HepG2 (cell line): ENCODE results near the gene DPP6. TPM values are rescaled to one million over a fixed set of nuclear protein-coding genes. Genes with fewer than 3 reads are reported as not detected.

Source experiments
- ATAC-seq: fragments of 200-7000 bp; cut with Tn5 transposase; 3 replicates; pipeline ENCODE4 v1.9.1; 2020; ENCODE audit warnings: mild to moderate bottlenecking, moderate library complexity
- BruUV-seq: library from RNA; stranded (reverse); fragments of 400-500 nt; replicated peaks from 2 replicates; lab custom pipeline; 2021; lab: Mats Ljungman, UMichigan
- CTCF ChIA-PET: fragments of 300-600 bp; formaldehyde crosslinking; extraction: SDS; loops from one replicate; lab custom pipeline; 2021; ENCODE audit warnings: low total read pairs, inconsistent platforms, low intra/inter-chr PET ratio; lab: Yijun Ruan, JAX
- POLR2A ChIA-PET: fragments of 350-600 bp; sonication (Branson Sonifier 250); formaldehyde crosslinking; loops from one replicate; lab custom pipeline; 2020; ENCODE audit warnings: antibody characterized with exemption, inconsistent platforms; lab: Yijun Ruan, JAX
- DNase-seq: peaks from one replicate; pipeline ENCODE4 v3.0.0-alpha.2; 2015; ENCODE audit warnings: low spot score
- FAIRE-seq: peaks from 3 replicates; lab custom pipeline; 2011; peaks lifted over from hg19 to GRCh38; lab: Jason Lieb, UNC
- H2AFZ ChIP-seq: one replicate; pipeline ENCODE4 v1.6.1; 2011; ENCODE audit warnings: low read length, inconsistent platforms
- H3K27ac ChIP-seq: fragments of 300-600 bp; 3 replicates; pipeline ENCODE4 v1.8.0; 2011; ENCODE audit warnings: mixed run types, mild to moderate bottlenecking, mixed read lengths, low read length, inconsistent platforms; ENCODE audit not compliant: insufficient read depth; ENCODE audit errors: extremely low read length
- H3K27me3 ChIP-seq, 2 experiments: fragments of 200-600 bp in 1 of 2; 2 replicates in 1 of 2; 3 replicates in 1 of 2; pipeline versions ENCODE4 v1.6.0 to v1.8.0; 2011; ENCODE audit warnings: low read length in 2 of 2, mild to moderate bottlenecking in 2 of 2, moderate library complexity in 2 of 2, inconsistent platforms in 1 of 2; ENCODE audit not compliant: insufficient read depth in 2 of 2, control insufficient read depth in 1 of 2
- H3K36me3 ChIP-seq, 2 experiments: fragments of 200-600 bp in 1 of 2; replicated peaks in 1 of 2; 2 replicates in 1 of 2; 3 replicates in 1 of 2; pipeline versions ENCODE4 v1.5.1 to v1.8.0; 2011; ENCODE audit warnings: low read length in 2 of 2, inconsistent platforms in 1 of 2; ENCODE audit not compliant: insufficient read depth in 2 of 2, control insufficient read depth in 1 of 2
- H3K4me1 ChIP-seq: 2 replicates; pipeline ENCODE4 v1.5.1; 2012; ENCODE audit warnings: low read length, inconsistent platforms; ENCODE audit not compliant: insufficient read depth
- H3K4me2 ChIP-seq: 2 replicates; pipeline ENCODE4 v1.6.0; 2011; ENCODE audit warnings: low read depth, low read length, inconsistent platforms
- H3K4me3 ChIP-seq, 3 experiments: fragments of 200-600 bp in 1 of 3; sonication (generic), shearing (Covaris generic) in 1 of 3; replicated peaks in 1 of 3; 2 replicates each; pipeline ENCODE4 v1.5.1; 2011 to 2016; ENCODE audit warnings: low read length in 3 of 3, inconsistent platforms in 2 of 3, low read depth in 2 of 3, mild to moderate bottlenecking in 2 of 3, control low read depth in 1 of 3, mixed read lengths in 1 of 3; ENCODE audit not compliant: insufficient read depth in 1 of 3
- H3K79me2 ChIP-seq: one replicate; pipeline ENCODE4 v1.6.1; 2011; ENCODE audit warnings: low read length, inconsistent platforms; ENCODE audit not compliant: insufficient read depth
- H3K9ac ChIP-seq: 2 replicates; pipeline ENCODE4 v1.6.0; 2011; ENCODE audit warnings: mild to moderate bottlenecking, low read depth, low read length, inconsistent platforms; ENCODE audit not compliant: insufficient read depth
- H3K9me3 ChIP-seq: 2 replicates; pipeline ENCODE4 v1.5.1; 2012; ENCODE audit warnings: mild to moderate bottlenecking, low read length
- H4K20me1 ChIP-seq: 2 replicates; pipeline ENCODE4 v1.6.0; 2011; ENCODE audit warnings: inconsistent platforms, mild to moderate bottlenecking, low read length, moderate library complexity; ENCODE audit not compliant: insufficient read depth
- ETV5 ChIP-seq: IDR thresholded peaks from 2 replicates; pipeline ENCODE4 v1.6.1; 2018; ENCODE audit warnings: missing biosample characterization, missing genetic modification reagents, inconsistent platforms, borderline replicate concordance
- HBP1 ChIP-seq: IDR thresholded peaks from 2 replicates; pipeline ENCODE4 v1.6.1; 2016; ENCODE audit warnings: low read depth, control low read depth
- HDAC6 ChIP-seq: fragments of 200-600 bp; sonication (generic); IDR thresholded peaks from 2 replicates; pipeline ENCODE4 v1.7.0; 2017; ENCODE audit warnings: mild to moderate bottlenecking, antibody characterized with exemption, low read length, low read depth
- HNF1A ChIP-seq, 2 experiments: sonication (generic) in 1 of 2; formaldehyde crosslinking in 1 of 2; IDR thresholded peaks; 2 replicates each; pipeline versions ENCODE4 v1.4.0 to v1.6.1; 2016 to 2020; ENCODE audit warnings: borderline replicate concordance in 1 of 2, low read depth in 1 of 2, mild to moderate bottlenecking in 1 of 2, missing genetic modification reagents in 1 of 2
- KMT2B ChIP-seq: IDR thresholded peaks from 2 replicates; pipeline ENCODE4 v1.6.1; 2016; ENCODE audit warnings: missing genetic modification reagents, missing compliant biosample characterization
- NCOA2 ChIP-seq: sonication (generic); formaldehyde crosslinking; IDR thresholded peaks from 2 replicates; pipeline ENCODE4 v1.8.0; 2022; ENCODE audit warnings: inconsistent platforms
- PRPF4 ChIP-seq: fragments of 200-400 bp; formaldehyde crosslinking; IDR thresholded peaks from 2 replicates; pipeline ENCODE4 v1.6.1; 2016; ENCODE audit warnings: low read length, low read depth; ENCODE audit not compliant: poor library complexity, severe bottlenecking
- RFX3 ChIP-seq: IDR thresholded peaks from 2 replicates; pipeline ENCODE4 v1.6.1; 2016; ENCODE audit warnings: missing biosample characterization, missing genetic modification reagents
- SAFB2 ChIP-seq: sonication (generic); formaldehyde crosslinking; IDR thresholded peaks from 2 replicates; pipeline ENCODE4 v1.5.1; 2020; ENCODE audit warnings: missing genetic modification reagents, low read depth, mild to moderate bottlenecking, borderline replicate concordance
- SNRNP70 ChIP-seq: fragments of 200-400 bp; formaldehyde crosslinking; IDR thresholded peaks from 2 replicates; pipeline ENCODE4 v1.6.1; 2017; ENCODE audit warnings: mild to moderate bottlenecking, low read depth, low read length, moderate library complexity
- TFAP4 ChIP-seq: sonication (generic); IDR thresholded peaks from 2 replicates; pipeline ENCODE4 v1.6.1; 2016; ENCODE audit warnings: low read depth, borderline replicate concordance
- ZFP36 ChIP-seq: fragments of 150-350 bp; IDR thresholded peaks from 2 replicates; pipeline ENCODE4 v1.6.1; 2018; ENCODE audit warnings: borderline replicate concordance, low read length, low read depth; ENCODE audit not compliant: partially characterized antibody
- ZIK1 ChIP-seq: sonication (generic); formaldehyde crosslinking; IDR thresholded peaks from 2 replicates; pipeline ENCODE4 v1.5.0; 2020; ENCODE audit warnings: mild to moderate bottlenecking, low read depth, missing genetic modification reagents, borderline replicate concordance
- ZNF558 ChIP-seq: sonication (generic); formaldehyde crosslinking; IDR thresholded peaks from 2 replicates; pipeline ENCODE4 v1.9.0; 2022; ENCODE audit warnings: mild to moderate bottlenecking, missing genetic modification reagents, borderline replicate concordance
- ZNF878 ChIP-seq: sonication (generic); formaldehyde crosslinking; IDR thresholded peaks from 2 replicates; pipeline ENCODE4 v1.8.1; 2023; ENCODE audit warnings: mild to moderate bottlenecking, missing genetic modification reagents, moderate library complexity
- WGBS: methylation state at CpG from one replicate; pipeline ENCODE4 v1.1.6; 2017; ENCODE audit warnings: low lambda C conversion rate; 5-methylcytosine and 5-hydroxymethylcytosine counted together
- in situ Hi-C: cut with HindIII; loops from 2 replicates; pipeline ENCODE4 v1.10.0; 2017; ENCODE audit warnings: low pct_unique_long_range_greater_than_20kb; ENCODE audit not compliant: extremely low pct_ligation_motif_present
- intact Hi-C: fragments of 100-400 bp; cut with micrococcal nuclease; formaldehyde crosslinking; loops from one replicate; pipeline ENCODE4 v1.10.0; 2022; ENCODE audit not compliant: unreplicated experiment
- polyA plus RNA-seq, 8 experiments: library from polyadenylated mRNA; depleted of rRNA in 3 of 8; stranded (reverse) in 7 of 8; unstranded in 1 of 8; fragments of >200 nt; fragmentation: Illumina TruSeq in 4 of 8; extraction: Trizol in 4 of 8; gene quantifications; 2 replicates each; pipeline versions ENCODE4 v1.2.1 to v1.2.3, GENCODE V29; 2011 to 2016; ENCODE audit warnings: low read depth in 4 of 8, missing spikeins in 1 of 8, mixed read lengths in 1 of 8; ENCODE audit not compliant: insufficient read depth in 1 of 8
- total RNA-seq, 5 experiments: library from RNA; depleted of rRNA; stranded (reverse); fragments of >200 nt; fragmentation: Illumina TruSeq; extraction: Trizol; gene quantifications; 2 replicates each; pipeline ENCODE4 v1.2.3, GENCODE V29; 2016; ENCODE audit warnings: low read depth in 1 of 5

DPP6 gene
- total and polyA plus RNA-seq, 2 of the 13 experiments (the other 11 are each of a cell fraction or from before 2014, with no cell fraction given), result not detected

- TF ChIP-seq HBP1 (CRISPR knock-in tag) (no peak), ZIK1 (CRISPR knock-in tag) (no peak), NCOA2 (CRISPR knock-in tag) (no peak), ZFP36 (no peak)
These were observed 597.2 kb downstream of the DPP6 start (continued) for GRCh38 chr7:154649434-154649833.

- WGBS, result no CpG with 5 or more reads among the region's 4 CpGs
- POLR2A ChIA-PET, result no interaction called here
- Histone ChIP-seq H3K79me2 (no peaks in the 10 kb centered on the region), H3K9me3 (no peaks in the 10 kb centered on the region), H2AFZ (no peak overlapping the region)
- BruUV-seq, result no TSS peak
- intact Hi-C loops, result no loop called here
- TF ChIP-seq ZNF878 (CRISPR knock-in tag) (no peak), PRPF4 (no peak), SNRNP70 (no peak), RFX3 (CRISPR knock-in tag) (no peak), KMT2B (CRISPR knock-in tag) (no peak), ZNF558 (CRISPR knock-in tag) (no peak), HDAC6 (no peak), ETV5 (no peak), SAFB2 (CRISPR knock-in tag) (no peak), TFAP4 (no peak), HNF1A (IDR thresholded peaks at IDR 0.05; ENCODE audit: low read depth) (no peak), HNF1A (CRISPR knock-in tag; IDR thresholded peaks at IDR 0.05; ENCODE audit: borderline replicate concordance) (no peak)
- TF ChIP-seq, all 625 proteins: peak for 0
- Histone ChIP-seq H3K9ac (no peak overlapping the region), H3K36me3 (no peaks in the 10 kb centered on the region), H3K4me3 (no peak overlapping the region), H3K27me3 (peaks cover 0 to 21% of the 10 kb centered on the region in 2 experiments; a peak in 3 of 5 replicates), H3K27ac (no peak overlapping the region), H4K20me1 (no peaks in the 10 kb centered on the region), H3K4me2 (no peak overlapping the region), H3K4me1 (no peaks in the 10 kb centered on the region)
- ATAC-seq, result no peak
- no peak for DNase-seq
- FAIRE-seq, result no peak
- in situ Hi-C loops, result no loop called here
- CTCF ChIA-PET, result no interaction called here
These were observed 598.1 kb downstream of the DPP6 start for GRCh38 chr7:154650275-154650674.
